Activated B cell treated with CpG ODN at 0.5 μM for 24 hours (primary cell): ENCODE results near the gene ADAMTSL3. TPM values are rescaled to one million over a fixed set of nuclear protein-coding genes. Genes with fewer than 3 reads are reported as not detected.
"Not testable (repeated sequence)": the region's sequence is repeated elsewhere in the genome, so short reads cannot be mapped to it uniquely, and the experiment has no call there.

ENCODE experiments used
- ATAC-seq: fragments of 200-7000 bp; cut with Tn5 transposase; one replicate; pipeline ENCODE4 v1.10.0; 2021; ENCODE audit warnings: low read depth, mild to moderate bottlenecking, moderate library complexity
- CTCF ChIA-PET: fragments of 350-600 bp; sonication (Branson Sonifier 250); formaldehyde crosslinking; loops from one replicate; lab custom pipeline; 2021; ENCODE audit warnings: antibody characterized with exemption; lab: Charles Lee
- POLR2A ChIA-PET: fragments of 350-600 bp; sonication (Branson Sonifier 250); formaldehyde crosslinking; loops from one replicate; lab custom pipeline; 2021; ENCODE audit warnings: antibody characterized with exemption; lab: Charles Lee
- DNase-seq: peaks from one replicate; pipeline ENCODE4 v3.0.0; 2022
- H3K27ac Mint-ChIP-seq: one replicate; pipeline ENCODE4 v1.8.0; 2020; ENCODE audit warnings: mixed read lengths
- H3K27me3 Mint-ChIP-seq: one replicate; pipeline ENCODE4 v1.8.0; 2021; ENCODE audit warnings: mixed read lengths
- H3K36me3 Mint-ChIP-seq: one replicate; pipeline ENCODE4 v1.8.0; 2021; ENCODE audit warnings: low read depth, mixed read lengths
- H3K4me1 Mint-ChIP-seq: one replicate; pipeline ENCODE4 v1.8.0; 2021; ENCODE audit warnings: mixed read lengths
- H3K4me3 Mint-ChIP-seq: one replicate; pipeline ENCODE4 v1.8.0; 2020; ENCODE audit warnings: mild to moderate bottlenecking, mixed read lengths
- H3K9me3 Mint-ChIP-seq: one replicate; pipeline ENCODE4 v1.8.0; 2020; ENCODE audit warnings: mixed read lengths
- intact Hi-C: fragments of 100-400 bp; cut with micrococcal nuclease; formaldehyde crosslinking; loops from one replicate; pipeline ENCODE4 v1.15.1; 2024
- total RNA-seq: library from RNA; stranded (reverse); gene quantifications from 2 replicates; pipeline ENCODE4 v1.2.3, GENCODE V29; 2022
- TF ChIP-seq, protein P1 (sequence below): fragments of 200-600 bp; IDR thresholded peaks from one replicate; pipeline ENCODE4 v1.8.0; 2022; ENCODE audit warnings: antibody characterized with exemption, mild to moderate bottlenecking

Gene ADAMTSL3
- total RNA-seq, 1 donor from 2014 or later: not detected

DNA sequence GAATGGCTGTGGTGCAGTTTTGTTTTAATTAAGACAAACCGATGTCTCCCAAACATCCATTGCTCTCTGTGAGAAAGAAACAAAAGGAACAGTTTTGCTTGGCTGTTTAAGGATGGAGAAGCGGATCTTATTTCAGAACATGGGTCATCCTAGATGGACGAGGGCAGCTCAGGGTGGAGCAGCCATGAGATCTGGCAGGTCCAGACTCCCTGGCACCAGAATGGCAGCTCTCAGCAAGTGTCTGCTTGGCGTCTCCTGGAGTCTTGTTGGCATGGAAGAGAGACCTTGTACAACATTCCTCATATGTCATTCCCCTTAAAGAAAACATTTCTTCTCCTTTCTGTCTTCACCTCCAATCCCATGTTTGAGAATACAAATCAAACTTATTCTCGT, 93.8 kb downstream of the ADAMTSL3 start:
- no peaks in the 10 kb centered on the region for H3K27me3 Mint-ChIP-seq
- DNase-seq (no peak), ATAC-seq (no peak)
- no peaks in the 10 kb centered on the region for H3K4me1 Mint-ChIP-seq
- no peak overlapping the region for H3K27ac Mint-ChIP-seq
- peaks cover 2% of the 10 kb centered on the region for H3K9me3 Mint-ChIP-seq
- H3K4me3 Mint-ChIP-seq: no peak overlapping the region
- ChIA-PET CTCF (no interaction called here), POLR2A (no interaction called here)
- no peaks in the 10 kb centered on the region for H3K36me3 Mint-ChIP-seq
- TF ChIP-seq, protein P1, sequence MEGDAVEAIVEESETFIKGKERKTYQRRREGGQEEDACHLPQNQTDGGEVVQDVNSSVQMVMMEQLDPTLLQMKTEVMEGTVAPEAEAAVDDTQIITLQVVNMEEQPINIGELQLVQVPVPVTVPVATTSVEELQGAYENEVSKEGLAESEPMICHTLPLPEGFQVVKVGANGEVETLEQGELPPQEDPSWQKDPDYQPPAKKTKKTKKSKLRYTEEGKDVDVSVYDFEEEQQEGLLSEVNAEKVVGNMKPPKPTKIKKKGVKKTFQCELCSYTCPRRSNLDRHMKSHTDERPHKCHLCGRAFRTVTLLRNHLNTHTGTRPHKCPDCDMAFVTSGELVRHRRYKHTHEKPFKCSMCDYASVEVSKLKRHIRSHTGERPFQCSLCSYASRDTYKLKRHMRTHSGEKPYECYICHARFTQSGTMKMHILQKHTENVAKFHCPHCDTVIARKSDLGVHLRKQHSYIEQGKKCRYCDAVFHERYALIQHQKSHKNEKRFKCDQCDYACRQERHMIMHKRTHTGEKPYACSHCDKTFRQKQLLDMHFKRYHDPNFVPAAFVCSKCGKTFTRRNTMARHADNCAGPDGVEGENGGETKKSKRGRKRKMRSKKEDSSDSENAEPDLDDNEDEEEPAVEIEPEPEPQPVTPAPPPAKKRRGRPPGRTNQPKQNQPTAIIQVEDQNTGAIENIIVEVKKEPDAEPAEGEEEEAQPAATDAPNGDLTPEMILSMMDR: no peak
- intact Hi-C loops: no loop called here

DNA sequence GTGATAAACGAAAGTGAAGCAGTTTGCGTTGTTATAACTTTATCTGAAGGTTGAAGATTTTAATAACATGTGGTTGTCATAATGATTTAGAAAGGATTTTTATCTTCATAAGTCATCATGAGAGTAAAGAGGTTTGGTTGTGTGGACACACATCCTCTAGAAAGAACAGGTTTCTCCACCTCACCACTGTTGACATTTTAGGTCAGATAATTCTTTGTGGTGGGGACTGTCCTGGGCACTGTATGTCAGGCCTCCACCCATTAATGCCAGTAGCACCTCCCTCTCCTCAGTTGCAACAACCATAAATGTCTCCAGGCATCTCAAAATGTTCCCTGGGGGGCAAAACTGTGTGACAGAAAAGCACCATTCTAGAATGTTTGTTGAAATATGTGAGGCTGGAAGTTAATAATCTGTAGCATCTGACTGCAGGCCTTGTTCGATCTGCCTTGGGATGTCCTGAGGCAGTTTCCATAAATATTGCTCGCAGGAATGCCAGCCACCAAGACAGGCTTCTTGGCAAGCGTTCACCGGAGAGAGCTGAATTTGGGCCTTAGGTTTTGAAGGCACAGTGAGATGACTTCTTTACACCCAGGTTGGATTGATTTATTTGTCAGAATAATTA, 100.1 kb downstream of the ADAMTSL3 start:
- Mint-ChIP-seq H3K27me3 (no peaks in the 10 kb centered on the region), H3K9me3 (peaks cover 6% of the 10 kb centered on the region), H3K4me3 (no peak overlapping the region), H3K4me1 (no peaks in the 10 kb centered on the region), H3K36me3 (no peaks in the 10 kb centered on the region), H3K27ac (no peak overlapping the region)
- CTCF ChIA-PET: no interaction called here
- ATAC-seq (no peak), DNase-seq (no peak)
- intact Hi-C loops: no loop called here
- TF ChIP-seq, protein P1: no peak
- POLR2A ChIA-PET: no interaction called here

DNA sequence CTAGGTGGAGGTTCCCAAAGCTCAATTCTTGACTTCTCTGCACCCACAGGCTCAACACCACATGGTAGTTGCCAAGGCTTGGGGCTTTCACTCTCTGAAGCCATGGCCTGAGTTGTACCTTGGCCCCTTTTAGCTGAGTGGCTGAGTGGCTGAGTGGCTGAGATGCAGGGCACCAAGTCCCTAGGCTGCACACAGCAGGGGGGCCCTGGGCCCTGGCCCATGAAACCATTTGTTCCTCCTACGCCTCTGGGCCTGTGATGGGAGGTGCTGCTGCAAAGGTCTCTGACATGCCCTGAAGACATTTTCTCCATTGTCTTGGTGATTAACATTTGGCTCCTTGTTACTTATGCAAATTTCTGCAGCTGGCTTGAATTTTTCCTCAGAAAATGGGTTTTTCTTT, 103.4 kb downstream of the ADAMTSL3 start:
- DNase-seq, ATAC-seq, H3K27me3 Mint-ChIP-seq, POLR2A ChIA-PET, H3K36me3 Mint-ChIP-seq, H3K4me3 Mint-ChIP-seq, H3K4me1 Mint-ChIP-seq, intact Hi-C loops, H3K9me3 Mint-ChIP-seq, H3K27ac Mint-ChIP-seq, CTCF ChIA-PET: not testable (repeated sequence)

DNA sequence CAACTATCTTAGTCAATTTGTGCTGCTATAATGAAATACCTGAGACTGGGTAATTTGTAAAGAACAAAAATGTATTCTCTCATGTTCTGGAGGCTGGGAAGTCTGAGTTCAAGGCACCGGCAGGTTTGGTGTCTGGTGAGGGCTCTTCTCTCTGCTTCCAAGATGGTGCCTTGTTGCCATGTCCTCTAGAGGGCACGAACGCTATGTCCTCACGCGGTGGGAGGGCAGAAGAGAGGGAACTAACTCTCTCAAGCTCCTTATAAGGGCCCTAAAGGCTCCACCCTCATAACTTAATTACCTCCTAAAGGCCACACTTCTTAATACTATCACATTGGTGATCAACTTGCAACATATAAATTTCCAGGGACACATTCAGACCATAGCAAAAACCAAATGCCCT, 108.4 kb downstream of the ADAMTSL3 start:
- H3K9me3 Mint-ChIP-seq: peaks cover 8% of the 10 kb centered on the region
- ChIA-PET POLR2A (no interaction called here), CTCF (no interaction called here)
- ATAC-seq (no peak), DNase-seq (no peak)
- H3K27me3 Mint-ChIP-seq: peaks cover 1% of the 10 kb centered on the region
- H3K4me3 Mint-ChIP-seq: no peak overlapping the region
- no peak overlapping the region for H3K27ac Mint-ChIP-seq
- TF ChIP-seq, protein P1: no peak
- H3K4me1 Mint-ChIP-seq: no peaks in the 10 kb centered on the region
- intact Hi-C loops: no loop called here
- no peaks in the 10 kb centered on the region for H3K36me3 Mint-ChIP-seq

DNA sequence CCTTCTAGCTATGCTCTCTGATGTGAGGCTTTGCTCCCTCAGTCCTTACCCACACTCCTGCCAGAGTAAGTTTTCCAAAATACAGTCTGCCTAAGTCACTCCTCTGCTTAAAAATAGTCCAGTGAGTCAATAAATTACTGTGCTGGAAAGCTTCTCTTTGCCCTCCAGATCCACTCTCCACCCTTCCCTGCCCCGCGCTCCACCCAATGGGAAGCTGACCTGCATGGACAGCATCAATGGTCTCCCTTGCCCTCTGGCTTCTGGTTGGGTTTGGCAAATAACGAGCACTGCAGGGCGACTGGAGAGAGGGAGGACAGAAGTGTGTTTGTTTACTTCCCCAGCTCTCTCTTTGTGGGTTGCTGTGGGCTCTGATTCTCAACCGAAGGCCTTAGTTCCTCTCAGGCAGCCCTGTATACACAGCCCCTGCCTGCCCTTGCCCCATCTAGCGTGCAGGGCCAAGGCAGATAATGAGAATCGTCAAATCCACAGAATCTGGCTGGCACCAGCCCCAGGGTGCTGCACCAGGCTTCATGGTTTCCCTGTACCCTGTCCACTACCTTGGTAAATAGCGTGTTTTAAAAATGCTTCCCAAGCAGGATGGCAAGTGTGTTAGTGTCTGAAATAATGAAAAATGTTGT, 110.4 kb downstream of the ADAMTSL3 start:
- Mint-ChIP-seq H3K27ac (no peak overlapping the region), H3K27me3 (peaks cover 1% of the 10 kb centered on the region), H3K4me1 (no peaks in the 10 kb centered on the region), H3K9me3 (peaks cover 2% of the 10 kb centered on the region), H3K4me3 (no peak overlapping the region), H3K36me3 (no peaks in the 10 kb centered on the region)
- CTCF ChIA-PET: no interaction called here
- TF ChIP-seq, protein P1: no peak
- intact Hi-C loops: no loop called here
- POLR2A ChIA-PET: no interaction called here
- DNase-seq (no peak), ATAC-seq (no peak)
